ENCODE data around the gene GFRA1.

- TF ChIP-seq POLR2A (IDR thresholded peaks at IDR 0.05): no peak
- no peak for TF ChIP-seq CTCF (IDR thresholded peaks at IDR 0.05)
Measured at GRCh38 chr10:116255886-116256751, 16.9 kb downstream of the GFRA1 start.
